Smooth muscle cell (in vitro differentiated cells): ENCODE results near the gene KCNE3. TPM values are rescaled to one million over a fixed set of nuclear protein-coding genes. Genes with fewer than 3 reads are reported as not detected.

Source experiments
- DNase-seq: peaks from one replicate; lab custom pipeline; 2025; ENCODE audit not compliant: unreplicated experiment; lab: John Stamatoyannopoulos, UW
- H2AFZ ChIP-seq: fragments of 200-600 bp; sonication (generic); 2 replicates; pipeline ENCODE4 v1.6.0; 2016; ENCODE audit warnings: antibody characterized with exemption, low read depth, mild to moderate bottlenecking
- H3F3A ChIP-seq: fragments of 200-600 bp; sonication (generic); 2 replicates; pipeline ENCODE4 v1.6.0; 2017; ENCODE audit warnings: antibody characterized with exemption, low read depth
- H3K27ac ChIP-seq: fragments of 200-600 bp; sonication (generic); 2 replicates; pipeline ENCODE4 v1.5.1; 2016; ENCODE audit warnings: low read depth, mild to moderate bottlenecking
- H3K27me3 ChIP-seq: fragments of 200-600 bp; sonication (generic); 2 replicates; pipeline ENCODE4 v1.6.1; 2016; ENCODE audit warnings: low read depth, mild to moderate bottlenecking
- H3K36me3 ChIP-seq: fragments of 200-600 bp; sonication (generic); 2 replicates; pipeline ENCODE4 v1.5.1; 2016; ENCODE audit warnings: low read depth
- H3K4me1 ChIP-seq: fragments of 200-600 bp; sonication (generic); 2 replicates; pipeline ENCODE4 v1.5.1; 2016; ENCODE audit warnings: low read depth
- H3K4me2 ChIP-seq: fragments of 200-600 bp; sonication (generic); 2 replicates; pipeline ENCODE4 v1.6.0; 2016; ENCODE audit warnings: mild to moderate bottlenecking
- H3K4me3 ChIP-seq: fragments of 200-600 bp; sonication (generic); 2 replicates; pipeline ENCODE4 v1.5.1; 2016; ENCODE audit warnings: mild to moderate bottlenecking
- H3K79me2 ChIP-seq: fragments of 200-600 bp; sonication (generic); 2 replicates; pipeline ENCODE4 v1.6.0; 2016; ENCODE audit warnings: low read depth, mild to moderate bottlenecking
- H3K9ac ChIP-seq: fragments of 200-600 bp; sonication (generic); 2 replicates; pipeline ENCODE4 v1.6.0; 2016; ENCODE audit warnings: low read depth
- H3K9me3 ChIP-seq: fragments of 200-600 bp; sonication (generic); replicated peaks from 2 replicates; pipeline ENCODE4 v1.5.1; 2016; ENCODE audit warnings: low read depth
- H4K20me1 ChIP-seq: fragments of 200-600 bp; sonication (generic); 2 replicates; pipeline ENCODE4 v1.6.0; 2016; ENCODE audit warnings: low read depth
- CTCF ChIP-seq: fragments of 200-600 bp; sonication (generic); IDR thresholded peaks from 2 replicates; pipeline ENCODE4 v1.5.1; 2017; ENCODE audit warnings: borderline replicate concordance, mild to moderate bottlenecking, antibody characterized with exemption; ENCODE audit not compliant: insufficient read depth, poor library complexity, severe bottlenecking
- WGBS: methylation state at CpG from one replicate; pipeline ENCODE4 v1.1.7; 2016; ENCODE audit warnings: low lambda C conversion rate; 5-methylcytosine and 5-hydroxymethylcytosine counted together
- polyA plus RNA-seq: library from polyadenylated mRNA; unstranded; fragments of >200 nt; fragmentation: Nextera tagmentation; extraction: Ambion mirVana; gene quantifications from 2 replicates; pipeline ENCODE4 v1.2.1, GENCODE V29; 2016
- total RNA-seq: library from RNA; depleted of rRNA; stranded (reverse); fragments of >200 nt; gene quantifications from 2 replicates; pipeline ENCODE4 v1.2.3, GENCODE V29; 2014

KCNE3 gene
- total and polyA plus RNA-seq, 2 experiments from 2014 or later, result 3.9 to 5.1 TPM

- Histone ChIP-seq H2AFZ (peak within 1 kb of the TSS; percentile 93), H3K9ac (peak within 1 kb of the TSS; percentile 65), H3K4me2 (peak within 1 kb of the TSS; percentile 81), H3K4me3 (peak within 1 kb of the TSS; percentile 81), H3K27ac (peak within 1 kb of the TSS; percentile 67), H3K4me1 (no peaks in the 10 kb centered on the region), H3F3A (no peaks in the 10 kb centered on the region), H3K9me3 (no peaks in the 10 kb centered on the region), H3K79me2 (no peaks in the 10 kb centered on the region), H4K20me1 (no peaks in the 10 kb centered on the region), H3K36me3 (no peaks in the 10 kb centered on the region), H3K27me3 (no peaks in the 10 kb centered on the region)
- peak; percentile 63 for DNase-seq
- under 1% methylated on average over 73 of the region's 94 CpGs for WGBS
- TF ChIP-seq CTCF, result no peak
Measured at GRCh38 chr11:74492974-74493790, 25.8 kb upstream of the KCNE3 start, which contains the start of gene LIPT2. Gene LIPT2, minus strand, starts transcription at chr11:74493724. Its CDS starts 21 bp downstream, at chr11:74493703.

- Histone ChIP-seq H2AFZ (no peak overlapping the region), H3K9me3 (no peaks in the 10 kb centered on the region), H3K27me3 (no peaks in the 10 kb centered on the region), H4K20me1 (no peaks in the 10 kb centered on the region), H3F3A (no peaks in the 10 kb centered on the region), H3K4me2 (peak overlapping the region; percentile 81), H3K27ac (peak overlapping the region; percentile 33), H3K9ac (no peak overlapping the region), H3K79me2 (no peaks in the 10 kb centered on the region), H3K36me3 (no peaks in the 10 kb centered on the region), H3K4me1 (no peaks in the 10 kb centered on the region), H3K4me3 (no peak overlapping the region)
- DNase-seq, result no peak
- 95% methylated on average over 11 of the region's 11 CpGs for WGBS
- TF ChIP-seq CTCF, result no peak
Measured at GRCh38 chr11:74492084-74492483, 24.7 kb upstream of the KCNE3 start.

GRCh38 chr11:74490941-74491340 is 23.6 kb upstream of the KCNE3 start:
- no peak overlapping the region for H3K27ac ChIP-seq
- no peak for TF ChIP-seq CTCF
- no peaks in the 10 kb centered on the region for H3K4me1 ChIP-seq
- no peaks in the 10 kb centered on the region for H3K79me2 ChIP-seq
- no peak overlapping the region for H3K9ac ChIP-seq
- no peaks in the 10 kb centered on the region for H4K20me1 ChIP-seq
- H2AFZ ChIP-seq, result no peak overlapping the region
- H3K4me2 ChIP-seq, result no peak overlapping the region
- WGBS, result 93% methylated on average over 4 of the region's 4 CpGs
- H3K27me3 ChIP-seq, result no peaks in the 10 kb centered on the region
- H3K9me3 ChIP-seq, result no peaks in the 10 kb centered on the region
- no peak for DNase-seq
- H3F3A ChIP-seq, result no peaks in the 10 kb centered on the region
- no peak overlapping the region for H3K4me3 ChIP-seq
- no peaks in the 10 kb centered on the region for H3K36me3 ChIP-seq

GRCh38 chr11:74487875-74488274 is 20.5 kb upstream of the KCNE3 start:
- no peaks in the 10 kb centered on the region for H3K36me3 ChIP-seq
- no peak for DNase-seq
- no peaks in the 10 kb centered on the region for H3F3A ChIP-seq

More at GRCh38 chr11:74487875-74488274, 20.5 kb upstream of the KCNE3 start:
- Histone ChIP-seq H3K27me3 (no peaks in the 10 kb centered on the region), H3K79me2 (no peaks in the 10 kb centered on the region), H4K20me1 (no peaks in the 10 kb centered on the region), H3K9me3 (no peaks in the 10 kb centered on the region), H3K9ac (no peak overlapping the region), H2AFZ (no peak overlapping the region), H3K4me1 (no peaks in the 10 kb centered on the region), H3K27ac (no peak overlapping the region), H3K4me2 (no peak overlapping the region), H3K4me3 (no peak overlapping the region)
- 86% methylated on average over 1 of the region's 1 CpG for WGBS
- TF ChIP-seq CTCF, result peak; percentile 17
